Measurements from ENCODE around the gene PNP. TPM values are rescaled to one million over a fixed set of nuclear protein-coding genes. Genes with fewer than 3 reads are reported as not detected.

The PNP gene
- total and polyA plus RNA-seq, 2 of the 8 experiments (the other 6 are each of a cell fraction or from before 2014, with no cell fraction given) = 108 to 130 TPM

DNA sequence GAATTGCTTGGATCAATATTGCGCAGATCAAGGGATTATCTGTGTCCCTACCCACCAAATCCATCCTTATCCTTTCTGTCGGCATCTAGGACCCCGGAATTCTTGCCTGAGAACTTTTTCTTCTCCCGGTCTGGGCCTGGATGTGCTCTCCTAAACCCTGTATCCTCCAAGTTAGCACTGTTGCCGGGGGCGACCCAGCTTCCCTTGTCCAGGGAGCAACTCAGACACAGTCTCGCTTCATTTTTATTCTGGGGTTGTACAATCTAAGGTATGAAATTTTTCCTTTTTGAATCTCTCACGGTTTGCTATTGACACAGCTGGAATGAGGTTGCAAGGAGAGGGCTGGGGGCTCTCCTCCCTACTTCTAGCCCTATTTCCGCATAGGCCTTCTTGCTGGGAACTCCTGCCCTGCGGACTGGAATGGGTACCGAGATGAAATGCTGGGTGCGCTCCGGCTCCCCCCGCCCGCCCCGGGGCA is 403 bp upstream of the PNP start:
- no peaks in the 10 kb centered on the region; a peak in 1 of 7 replicates for H3K27me3 ChIP-seq (replicated peaks in 1 of 4; ENCODE audit: control insufficient read depth in 3 of 4, extremely low read depth in 1 of 4, insufficient read depth in 3 of 4, low read length in 3 of 4)
- ChIA-PET CTCF (ENCODE audit: partially characterized antibody) (interaction anchor here (1.3 kb wide), 1 partner anchor 145 kb away, joined by 3 read pairs; no protein-coding TSS in a partner anchor), POLR2A (ENCODE audit: partially characterized antibody) (interaction anchor here (0.7 to 6.7 kb wide), 24 partner anchors 11 to 686 kb away, joined by 3 to 88 read pairs (median 6); partner anchors contain the start of genes APEX1, KLHL33, OSGEP and PARP2)
- H3K79me1 ChIP-seq (ENCODE audit: low read depth, low read length) = peaks cover 12% of the 10 kb centered on the region; the same call in 1 of the 2 replicates
- H3K23me2 ChIP-seq (ENCODE audit: low read depth, low read length) = peaks cover 10% of the 10 kb centered on the region
- H3K9me3 ChIP-seq (ENCODE audit: insufficient read depth in 2 of 2, low read depth in 1 of 2, low read length in 1 of 2) = no peaks in the 10 kb centered on the region
- TF ChIP-seq RBBP5 (IDR thresholded peaks at IDR 0.05; ENCODE audit: borderline replicate concordance, low read depth, low read length) = no peak
- H3K79me2 ChIP-seq (ENCODE audit: control insufficient read depth in 1 of 2, insufficient read depth in 2 of 2, low read length in 2 of 2) = peaks cover 14 to 36% of the 10 kb centered on the region in 2 experiments; a peak in 3 of 4 replicates
- DNase-seq (ENCODE audit: low read depth in 1 of 2, low spot score in 2 of 2) (no peak), FAIRE-seq (no peak)
- H3K4me1 ChIP-seq (replicated peaks in 1 of 4; ENCODE audit: control insufficient read depth in 3 of 4, insufficient read depth in 4 of 4, low read length in 3 of 4) = peaks cover 0 to 5% (median 2%) of the 10 kb centered on the region in 4 experiments; a peak in 3 of 7 replicates
- H3K56ac ChIP-seq (replicated peaks; ENCODE audit: insufficient read length, low read depth, low read length) = no peak overlapping the region
- peaks cover 4 to 7% of the 10 kb centered on the region in 2 experiments for H4K20me1 ChIP-seq (replicated peaks in 1 of 2; ENCODE audit: control insufficient read depth in 1 of 2, insufficient read depth in 2 of 2, low read length in 2 of 2)
- WGBS, 2 experiments (ENCODE audit: extremely low coverage in 1 of 2, insufficient coverage in 1 of 2, insufficient read length in 1 of 2, insufficient replicate concordance in 2 of 2, low coverage in 1 of 2, low lambda C conversion rate in 2 of 2, missing lambda C conversion rate in 1 of 2) = 37% methylated on average over 16 of the region's 16 CpGs; no CpG with 5 or more reads in 1 of the 2 experiments
- H3K4ac ChIP-seq (replicated peaks; ENCODE audit: insufficient read length, low read depth, low read length) = no peak overlapping the region
- no peak overlapping the region for H3K18ac ChIP-seq (ENCODE audit: extremely low read depth, low read length)
- H3K4me2 ChIP-seq (ENCODE audit: insufficient read depth in 1 of 2, low read depth in 2 of 2, low read length in 2 of 2) = peak overlapping the region; percentile 92 to 100
- no peak overlapping the region for H2AK5ac ChIP-seq (ENCODE audit: low read depth, low read length)
- H3K23ac ChIP-seq (ENCODE audit: insufficient read length) = no peak overlapping the region
- H3K14ac ChIP-seq (ENCODE audit: insufficient read length) = no peak overlapping the region
- H3K4me3 ChIP-seq (ENCODE audit: extremely low read depth in 1 of 4, insufficient read depth in 2 of 4, low read depth in 3 of 4, low read length in 4 of 4) = peak overlapping the region; percentile 85 to 97 (median 90); a peak in 7 of 8 replicates
- no peak overlapping the region for H2BK12ac ChIP-seq (ENCODE audit: low read depth, low read length)
- H4K91ac ChIP-seq (replicated peaks; ENCODE audit: insufficient read length, low read length) = no peak overlapping the region
- no peak overlapping the region for H2BK120ac ChIP-seq (replicated peaks; ENCODE audit: low read depth, low read length)
- H3K9ac ChIP-seq (replicated peaks in 1 of 4; ENCODE audit: extremely low read depth in 1 of 4, low read depth in 3 of 4, low read length in 3 of 4) = peak overlapping the region in 1 of 4 experiments; percentile 92; a peak in 2 of 7 replicates
- H3K36me3 ChIP-seq (ENCODE audit: control insufficient read depth in 2 of 4, insufficient read depth in 4 of 4, low read length in 3 of 4) = peaks cover 7 to 15% (median 14%) of the 10 kb centered on the region in 4 experiments; a peak in 7 of 8 replicates
- H4K5ac ChIP-seq (ENCODE audit: insufficient read length, low read depth, low read length) = no peak overlapping the region
- H2AFZ ChIP-seq (ENCODE audit: low read length) = no peak overlapping the region; the same call in 1 of the 2 replicates
- peak overlapping the region; percentile 96; the same call in 1 of the 2 replicates for H4K8ac ChIP-seq (ENCODE audit: extremely low read depth, insufficient read depth, low read length)
- no peak overlapping the region for H2BK15ac ChIP-seq (ENCODE audit: low read length)
- H2BK5ac ChIP-seq (ENCODE audit: low read depth, low read length) = no peak overlapping the region
- H2BK20ac ChIP-seq (ENCODE audit: low read length) = no peak overlapping the region
- H3K27ac ChIP-seq (ENCODE audit: low read depth, low read length) = no peak overlapping the region
